GM23338 (cell line): ENCODE results near the gene CCDC152. TPM values are rescaled to one million over a fixed set of nuclear protein-coding genes. Genes with fewer than 3 reads are reported as not detected.

Experiments used
- ATAC-seq: fragments of 200-7000 bp; cut with Tn5 transposase; 3 replicates; pipeline ENCODE4 v1.9.1; 2020
- DNase-seq: peaks from one replicate; pipeline ENCODE4 v3.0.0-alpha.2; 2015; ENCODE audit warnings: low spot score
- H2AFZ ChIP-seq: fragments of 200-600 bp; sonication (generic); 2 replicates; pipeline ENCODE4 v1.8.0; 2016; ENCODE audit warnings: antibody characterized with exemption, mild to moderate bottlenecking, moderate library complexity
- H3F3A ChIP-seq: fragments of 200-600 bp; sonication (generic); replicated peaks from 2 replicates; pipeline ENCODE4 v1.8.0; 2017; ENCODE audit warnings: antibody characterized with exemption, mixed run types, low read depth
- H3K27ac ChIP-seq: fragments of 200-600 bp; sonication (generic); 2 replicates; pipeline ENCODE4 v1.6.1; 2016; ENCODE audit warnings: low read depth
- H3K27me3 ChIP-seq: fragments of 200-600 bp; sonication (generic); 2 replicates; pipeline ENCODE4 v1.8.0; 2016; ENCODE audit warnings: mild to moderate bottlenecking, mixed run types, moderate library complexity; ENCODE audit not compliant: insufficient read depth
- H3K36me3 ChIP-seq: fragments of 200-600 bp; sonication (generic); 2 replicates; pipeline ENCODE4 v1.8.0; 2016; ENCODE audit warnings: mild to moderate bottlenecking; ENCODE audit not compliant: insufficient read depth
- H3K4me1 ChIP-seq: fragments of 200-600 bp; sonication (generic); 2 replicates; pipeline ENCODE4 v1.8.0; 2016; ENCODE audit warnings: mild to moderate bottlenecking, moderate library complexity; ENCODE audit not compliant: insufficient read depth
- H3K4me2 ChIP-seq: fragments of 200-600 bp; sonication (generic); 2 replicates; pipeline ENCODE4 v1.7.1; 2017; ENCODE audit warnings: mixed run types
- H3K4me3 ChIP-seq: fragments of 200-600 bp; sonication (generic); 2 replicates; pipeline ENCODE4 v1.6.1; 2016; ENCODE audit warnings: mixed run types
- H3K79me2 ChIP-seq: fragments of 200-600 bp; sonication (generic); replicated peaks from 2 replicates; pipeline ENCODE4 v1.8.0; 2017; ENCODE audit warnings: mild to moderate bottlenecking; ENCODE audit not compliant: insufficient read depth
- H3K9me2 ChIP-seq: fragments of 200-600 bp; sonication (generic); 2 replicates; pipeline ENCODE4 v1.8.0; 2017; ENCODE audit not compliant: insufficient read depth
- H4K20me1 ChIP-seq: fragments of 200-600 bp; sonication (generic); replicated peaks from 2 replicates; pipeline ENCODE4 v1.8.0; 2017; ENCODE audit warnings: mild to moderate bottlenecking; ENCODE audit not compliant: insufficient read depth
- H3K27ac Mint-ChIP-seq: 2 replicates; pipeline ENCODE4 v1.8.0; 2020; ENCODE audit warnings: inconsistent platforms, mild to moderate bottlenecking, moderate library complexity, mixed read lengths
- H3K27me3 Mint-ChIP-seq: 3 replicates; pipeline ENCODE4 v1.8.0; 2022; ENCODE audit warnings: low read depth, mild to moderate bottlenecking, moderate library complexity, mixed read lengths, inconsistent platforms; ENCODE audit not compliant: insufficient read depth, poor library complexity
- H3K36me3 Mint-ChIP-seq: 3 replicates; pipeline ENCODE4 v1.8.0; 2021; ENCODE audit warnings: low read depth, mild to moderate bottlenecking, inconsistent platforms, moderate library complexity, mixed read lengths
- H3K4me1 Mint-ChIP-seq: 3 replicates; pipeline ENCODE4 v1.8.0; 2020; ENCODE audit warnings: mild to moderate bottlenecking, inconsistent platforms, mixed read lengths
- H3K4me3 Mint-ChIP-seq: 3 replicates; pipeline ENCODE4 v1.8.0; 2021; ENCODE audit warnings: moderate library complexity, mild to moderate bottlenecking, inconsistent platforms, mixed read lengths
- H3K9me3 Mint-ChIP-seq: 3 replicates; pipeline ENCODE4 v1.8.0; 2020; ENCODE audit warnings: moderate library complexity, mild to moderate bottlenecking, inconsistent platforms, mixed read lengths
- NANOG ChIP-seq: IDR thresholded peaks from 2 replicates; pipeline ENCODE4 v1.6.1; 2016; ENCODE audit warnings: antibody characterized with exemption, borderline replicate concordance
- POLR2AphosphoS5 ChIP-seq: IDR thresholded peaks from 2 replicates; pipeline ENCODE4 v1.6.1; 2016; ENCODE audit warnings: antibody characterized with exemption, low read depth
- STAT1 ChIP-seq: IDR thresholded peaks from one replicate; pipeline ENCODE4 v1.6.1; 2016; ENCODE audit warnings: antibody characterized with exemption; ENCODE audit not compliant: unreplicated experiment
- ZNF114 ChIP-seq: fragments of 250-450 bp; sonication (Bioruptor Pico); IDR thresholded peaks from 2 replicates; pipeline ENCODE4 v1.5.0; 2020; ENCODE audit warnings: mild to moderate bottlenecking, moderate library complexity
- ZNF331 ChIP-seq: fragments of 250-450 bp; sonication (Bioruptor Pico); IDR thresholded peaks from 2 replicates; pipeline ENCODE4 v1.5.0; 2020; ENCODE audit warnings: low read depth, mild to moderate bottlenecking, moderate library complexity
- polyA plus RNA-seq: library from polyadenylated mRNA; unstranded; fragments of >200 nt; fragmentation: Nextera tagmentation; extraction: Ambion mirVana; gene quantifications from 2 replicates; pipeline ENCODE4 v1.2.1, GENCODE V29; 2016
- total RNA-seq: library from RNA; depleted of rRNA; stranded (reverse); fragments of >200 nt; shearing (Covaris generic); gene quantifications from 2 replicates; pipeline ENCODE4 v1.2.3, GENCODE V29; 2014
- TF ChIP-seq, protein P1 (sequence below): fragments of 250-450 bp; sonication (Bioruptor Pico); IDR thresholded peaks from 2 replicates; pipeline ENCODE4 v1.5.0; 2020; ENCODE audit warnings: mild to moderate bottlenecking, moderate library complexity
- TF ChIP-seq, protein P2 (sequence below): IDR thresholded peaks from one replicate; pipeline ENCODE4 v1.6.1; 2018; ENCODE audit warnings: antibody characterized with exemption; ENCODE audit not compliant: unreplicated experiment
- TF ChIP-seq, protein P3 (sequence below), 2 experiments: fragments of 200-600 bp in 1 of 2; sonication (generic) in 1 of 2; conservative IDR thresholded peaks; 2 replicates each; pipeline versions ENCODE4 v1.5.1 to v1.6.1; 2016 to 2017; ENCODE audit warnings: antibody characterized with exemption in 2 of 2, low read depth in 2 of 2, mild to moderate bottlenecking in 2 of 2, moderate library complexity in 1 of 2

The CCDC152 gene
- total and polyA plus RNA-seq, 2 experiments from 2014 or later: 16.2 to 75.9 TPM

DNA sequence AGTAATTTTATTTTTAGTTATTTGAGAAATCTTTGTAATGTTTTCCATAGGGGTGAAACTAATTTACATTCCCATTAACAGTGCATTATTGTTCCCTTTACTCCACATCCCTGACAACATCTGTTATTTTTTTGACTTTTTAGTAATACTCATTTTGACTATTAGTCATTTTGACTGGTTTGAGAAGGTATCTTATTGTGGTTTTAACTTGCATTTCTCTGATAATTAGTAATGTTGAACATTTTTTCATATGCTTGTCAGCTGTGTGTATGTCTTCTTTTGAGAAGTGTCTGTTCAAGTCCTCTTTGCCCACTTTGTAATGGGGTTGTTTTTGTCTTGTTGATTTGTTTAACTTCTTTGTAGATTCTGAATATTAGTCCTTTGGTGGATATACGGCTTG lies 27.5 kb downstream of the CCDC152 start:
- H3K36me3 ChIP-seq: no peaks in the 10 kb centered on the region; the same call in 1 of the 2 replicates
- no peaks in the 10 kb centered on the region for H3F3A ChIP-seq
- H3K4me1 ChIP-seq: no peaks in the 10 kb centered on the region
- TF ChIP-seq, protein P1, sequence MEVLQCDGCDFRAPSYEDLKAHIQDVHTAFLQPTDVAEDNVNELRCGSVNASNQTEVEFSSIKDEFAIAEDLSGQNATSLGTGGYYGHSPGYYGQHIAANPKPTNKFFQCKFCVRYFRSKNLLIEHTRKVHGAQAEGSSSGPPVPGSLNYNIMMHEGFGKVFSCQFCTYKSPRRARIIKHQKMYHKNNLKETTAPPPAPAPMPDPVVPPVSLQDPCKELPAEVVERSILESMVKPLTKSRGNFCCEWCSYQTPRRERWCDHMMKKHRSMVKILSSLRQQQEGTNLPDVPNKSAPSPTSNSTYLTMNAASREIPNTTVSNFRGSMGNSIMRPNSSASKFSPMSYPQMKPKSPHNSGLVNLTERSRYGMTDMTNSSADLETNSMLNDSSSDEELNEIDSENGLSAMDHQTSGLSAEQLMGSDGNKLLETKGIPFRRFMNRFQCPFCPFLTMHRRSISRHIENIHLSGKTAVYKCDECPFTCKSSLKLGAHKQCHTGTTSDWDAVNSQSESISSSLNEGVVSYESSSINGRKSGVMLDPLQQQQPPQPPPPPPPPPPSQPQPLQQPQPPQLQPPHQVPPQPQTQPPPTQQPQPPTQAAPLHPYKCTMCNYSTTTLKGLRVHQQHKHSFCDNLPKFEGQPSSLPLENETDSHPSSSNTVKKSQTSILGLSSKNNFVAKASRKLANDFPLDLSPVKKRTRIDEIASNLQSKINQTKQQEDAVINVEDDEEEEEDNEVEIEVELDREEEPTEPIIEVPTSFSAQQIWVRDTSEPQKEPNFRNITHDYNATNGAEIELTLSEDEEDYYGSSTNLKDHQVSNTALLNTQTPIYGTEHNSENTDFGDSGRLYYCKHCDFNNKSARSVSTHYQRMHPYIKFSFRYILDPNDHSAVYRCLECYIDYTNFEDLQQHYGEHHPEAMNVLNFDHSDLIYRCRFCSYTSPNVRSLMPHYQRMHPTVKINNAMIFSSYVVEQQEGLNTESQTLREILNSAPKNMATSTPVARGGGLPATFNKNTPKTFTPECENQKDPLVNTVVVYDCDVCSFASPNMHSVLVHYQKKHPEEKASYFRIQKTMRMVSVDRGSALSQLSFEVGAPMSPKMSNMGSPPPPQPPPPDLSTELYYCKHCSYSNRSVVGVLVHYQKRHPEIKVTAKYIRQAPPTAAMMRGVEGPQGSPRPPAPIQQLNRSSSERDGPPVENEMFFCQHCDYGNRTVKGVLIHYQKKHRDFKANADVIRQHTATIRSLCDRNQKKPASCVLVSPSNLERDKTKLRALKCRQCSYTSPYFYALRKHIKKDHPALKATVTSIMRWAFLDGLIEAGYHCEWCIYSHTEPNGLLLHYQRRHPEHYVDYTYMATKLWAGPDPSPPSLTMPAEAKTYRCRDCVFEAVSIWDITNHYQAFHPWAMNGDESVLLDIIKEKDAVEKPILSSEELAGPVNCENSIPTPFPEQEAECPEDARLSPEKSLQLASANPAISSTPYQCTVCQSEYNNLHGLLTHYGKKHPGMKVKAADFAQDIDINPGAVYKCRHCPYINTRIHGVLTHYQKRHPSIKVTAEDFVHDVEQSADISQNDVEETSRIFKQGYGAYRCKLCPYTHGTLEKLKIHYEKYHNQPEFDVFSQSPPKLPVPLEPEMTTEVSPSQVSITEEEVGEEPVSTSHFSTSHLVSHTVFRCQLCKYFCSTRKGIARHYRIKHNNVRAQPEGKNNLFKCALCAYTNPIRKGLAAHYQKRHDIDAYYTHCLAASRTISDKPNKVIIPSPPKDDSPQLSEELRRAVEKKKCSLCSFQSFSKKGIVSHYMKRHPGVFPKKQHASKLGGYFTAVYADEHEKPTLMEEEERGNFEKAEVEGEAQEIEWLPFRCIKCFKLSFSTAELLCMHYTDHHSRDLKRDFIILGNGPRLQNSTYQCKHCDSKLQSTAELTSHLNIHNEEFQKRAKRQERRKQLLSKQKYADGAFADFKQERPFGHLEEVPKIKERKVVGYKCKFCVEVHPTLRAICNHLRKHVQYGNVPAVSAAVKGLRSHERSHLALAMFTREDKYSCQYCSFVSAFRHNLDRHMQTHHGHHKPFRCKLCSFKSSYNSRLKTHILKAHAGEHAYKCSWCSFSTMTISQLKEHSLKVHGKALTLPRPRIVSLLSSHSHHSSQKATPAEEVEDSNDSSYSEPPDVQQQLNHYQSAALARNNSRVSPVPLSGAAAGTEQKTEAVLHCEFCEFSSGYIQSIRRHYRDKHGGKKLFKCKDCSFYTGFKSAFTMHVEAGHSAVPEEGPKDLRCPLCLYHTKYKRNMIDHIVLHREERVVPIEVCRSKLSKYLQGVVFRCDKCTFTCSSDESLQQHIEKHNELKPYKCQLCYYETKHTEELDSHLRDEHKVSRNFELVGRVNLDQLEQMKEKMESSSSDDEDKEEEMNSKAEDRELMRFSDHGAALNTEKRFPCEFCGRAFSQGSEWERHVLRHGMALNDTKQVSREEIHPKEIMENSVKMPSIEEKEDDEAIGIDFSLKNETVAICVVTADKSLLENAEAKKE (CRISPR knock-in tag): no peak
- TF ChIP-seq NANOG: no peak
- no peak for TF ChIP-seq ZNF331 (CRISPR knock-in tag)
- no peak for TF ChIP-seq POLR2AphosphoS5
- no peak for TF ChIP-seq STAT1
- TF ChIP-seq ZNF114 (CRISPR knock-in tag): no peak
- TF ChIP-seq, protein P2, sequence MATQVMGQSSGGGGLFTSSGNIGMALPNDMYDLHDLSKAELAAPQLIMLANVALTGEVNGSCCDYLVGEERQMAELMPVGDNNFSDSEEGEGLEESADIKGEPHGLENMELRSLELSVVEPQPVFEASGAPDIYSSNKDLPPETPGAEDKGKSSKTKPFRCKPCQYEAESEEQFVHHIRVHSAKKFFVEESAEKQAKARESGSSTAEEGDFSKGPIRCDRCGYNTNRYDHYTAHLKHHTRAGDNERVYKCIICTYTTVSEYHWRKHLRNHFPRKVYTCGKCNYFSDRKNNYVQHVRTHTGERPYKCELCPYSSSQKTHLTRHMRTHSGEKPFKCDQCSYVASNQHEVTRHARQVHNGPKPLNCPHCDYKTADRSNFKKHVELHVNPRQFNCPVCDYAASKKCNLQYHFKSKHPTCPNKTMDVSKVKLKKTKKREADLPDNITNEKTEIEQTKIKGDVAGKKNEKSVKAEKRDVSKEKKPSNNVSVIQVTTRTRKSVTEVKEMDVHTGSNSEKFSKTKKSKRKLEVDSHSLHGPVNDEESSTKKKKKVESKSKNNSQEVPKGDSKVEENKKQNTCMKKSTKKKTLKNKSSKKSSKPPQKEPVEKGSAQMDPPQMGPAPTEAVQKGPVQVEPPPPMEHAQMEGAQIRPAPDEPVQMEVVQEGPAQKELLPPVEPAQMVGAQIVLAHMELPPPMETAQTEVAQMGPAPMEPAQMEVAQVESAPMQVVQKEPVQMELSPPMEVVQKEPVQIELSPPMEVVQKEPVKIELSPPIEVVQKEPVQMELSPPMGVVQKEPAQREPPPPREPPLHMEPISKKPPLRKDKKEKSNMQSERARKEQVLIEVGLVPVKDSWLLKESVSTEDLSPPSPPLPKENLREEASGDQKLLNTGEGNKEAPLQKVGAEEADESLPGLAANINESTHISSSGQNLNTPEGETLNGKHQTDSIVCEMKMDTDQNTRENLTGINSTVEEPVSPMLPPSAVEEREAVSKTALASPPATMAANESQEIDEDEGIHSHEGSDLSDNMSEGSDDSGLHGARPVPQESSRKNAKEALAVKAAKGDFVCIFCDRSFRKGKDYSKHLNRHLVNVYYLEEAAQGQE: no peak
- TF ChIP-seq, protein P3, sequence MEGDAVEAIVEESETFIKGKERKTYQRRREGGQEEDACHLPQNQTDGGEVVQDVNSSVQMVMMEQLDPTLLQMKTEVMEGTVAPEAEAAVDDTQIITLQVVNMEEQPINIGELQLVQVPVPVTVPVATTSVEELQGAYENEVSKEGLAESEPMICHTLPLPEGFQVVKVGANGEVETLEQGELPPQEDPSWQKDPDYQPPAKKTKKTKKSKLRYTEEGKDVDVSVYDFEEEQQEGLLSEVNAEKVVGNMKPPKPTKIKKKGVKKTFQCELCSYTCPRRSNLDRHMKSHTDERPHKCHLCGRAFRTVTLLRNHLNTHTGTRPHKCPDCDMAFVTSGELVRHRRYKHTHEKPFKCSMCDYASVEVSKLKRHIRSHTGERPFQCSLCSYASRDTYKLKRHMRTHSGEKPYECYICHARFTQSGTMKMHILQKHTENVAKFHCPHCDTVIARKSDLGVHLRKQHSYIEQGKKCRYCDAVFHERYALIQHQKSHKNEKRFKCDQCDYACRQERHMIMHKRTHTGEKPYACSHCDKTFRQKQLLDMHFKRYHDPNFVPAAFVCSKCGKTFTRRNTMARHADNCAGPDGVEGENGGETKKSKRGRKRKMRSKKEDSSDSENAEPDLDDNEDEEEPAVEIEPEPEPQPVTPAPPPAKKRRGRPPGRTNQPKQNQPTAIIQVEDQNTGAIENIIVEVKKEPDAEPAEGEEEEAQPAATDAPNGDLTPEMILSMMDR (conservative IDR thresholded peaks at IDR 0.05; ENCODE audit: low read depth in 2 of 2): no peak
- peaks cover 13% of the 10 kb centered on the region for H3K79me2 ChIP-seq
- no peaks in the 10 kb centered on the region for H4K20me1 ChIP-seq
- H3K4me2 ChIP-seq: no peak overlapping the region
- no peak overlapping the region for H3K4me3 Mint-ChIP-seq
- H3K4me3 ChIP-seq: no peak overlapping the region
- no peak overlapping the region for H3K27ac Mint-ChIP-seq
- no peaks in the 10 kb centered on the region for H3K4me1 Mint-ChIP-seq
- no peak for ATAC-seq
- peaks cover 12% of the 10 kb centered on the region for H3K9me3 Mint-ChIP-seq
- peaks cover 35% of the 10 kb centered on the region for H3K36me3 Mint-ChIP-seq
- peaks cover 2% of the 10 kb centered on the region for H3K27me3 Mint-ChIP-seq
- no peak overlapping the region for H2AFZ ChIP-seq
- no peak overlapping the region for H3K27ac ChIP-seq
- H3K27me3 ChIP-seq: no peaks in the 10 kb centered on the region
- no peaks in the 10 kb centered on the region for H3K9me2 ChIP-seq
- no peak for DNase-seq
